ENCODE results near the gene KRTAP4-9. TPM values are rescaled to one million over a fixed set of nuclear protein-coding genes. Genes with fewer than 3 reads are reported as not detected.

Gene KRTAP4-9
- total RNA-seq, 2 experiments from 2014 or later = not detected

Other genes starting within 250 kb of the KRTAP4-9 start
- gene KRT12, start 238.2 kb upstream of the KRTAP4-9 start, total RNA-seq = not detected
- gene KRT20, start 220.1 kb upstream of the KRTAP4-9 start, total RNA-seq = not detected
- gene KRT23, start 167.7 kb upstream of the KRTAP4-9 start, total RNA-seq = not detected
- gene KRT39, start 138.4 kb upstream of the KRTAP4-9 start, total RNA-seq = not detected
- gene KRT40, start 121.1 kb upstream of the KRTAP4-9 start, total RNA-seq = not detected
- not detected for gene KRTAP3-3, start 111.2 kb upstream of the KRTAP4-9 start, total RNA-seq
- gene KRTAP3-2, start 105.5 kb upstream of the KRTAP4-9 start, total RNA-seq = not detected
- not detected for gene KRTAP3-1, start 96.3 kb upstream of the KRTAP4-9 start, total RNA-seq
- gene KRTAP1-5, start 78.2 kb upstream of the KRTAP4-9 start, total RNA-seq = not detected
- not detected for gene KRTAP1-4, start 75.2 kb upstream of the KRTAP4-9 start, total RNA-seq
- not detected for gene KRTAP1-3, start 70.5 kb upstream of the KRTAP4-9 start, total RNA-seq
- not detected for gene KRTAP1-1, start 63.9 kb upstream of the KRTAP4-9 start, total RNA-seq
- not detected for gene KRTAP2-1, start 58.1 kb upstream of the KRTAP4-9 start, total RNA-seq
- gene KRTAP2-2, start 50.2 kb upstream of the KRTAP4-9 start, total RNA-seq = not detected
- not detected for gene KRTAP2-3, start 45.3 kb upstream of the KRTAP4-9 start, total RNA-seq
- gene KRTAP2-4, start 39.5 kb upstream of the KRTAP4-9 start, total RNA-seq = not detected
- gene KRTAP4-7, start 21.2 kb upstream of the KRTAP4-9 start, total RNA-seq = not detected
- not detected for gene KRTAP4-8, start 7.2 kb upstream of the KRTAP4-9 start, total RNA-seq
- not detected for gene KRTAP4-16, start 3.2 kb upstream of the KRTAP4-9 start, total RNA-seq
- not detected for gene KRTAP4-11, start 13.0 kb downstream of the KRTAP4-9 start, total RNA-seq
- not detected for gene KRTAP4-12, start 18.8 kb downstream of the KRTAP4-9 start, total RNA-seq
- gene KRTAP4-6, start 35.2 kb downstream of the KRTAP4-9 start, total RNA-seq = not detected
- gene KRTAP4-5, start 44.4 kb downstream of the KRTAP4-9 start, total RNA-seq = not detected
- gene KRTAP4-4, start 55.4 kb downstream of the KRTAP4-9 start, total RNA-seq = not detected
- gene KRTAP4-3, start 62.8 kb downstream of the KRTAP4-9 start, total RNA-seq = not detected
- not detected for gene KRTAP4-2, start 72.8 kb downstream of the KRTAP4-9 start, total RNA-seq
- not detected for gene KRTAP4-1, start 79.5 kb downstream of the KRTAP4-9 start, total RNA-seq
- not detected for gene KRTAP9-1, start 84.5 kb downstream of the KRTAP4-9 start, total RNA-seq
- gene KRTAP9-2, start 121.3 kb downstream of the KRTAP4-9 start, total RNA-seq = not detected
- gene KRTAP9-3, start 127.1 kb downstream of the KRTAP4-9 start, total RNA-seq = not detected
- not detected for gene KRTAP9-8, start 132.6 kb downstream of the KRTAP4-9 start, total RNA-seq
- gene KRTAP9-4, start 144.3 kb downstream of the KRTAP4-9 start, total RNA-seq = not detected
- gene KRTAP9-9, start 150.0 kb downstream of the KRTAP4-9 start, total RNA-seq = not detected
- not detected for gene KRTAP9-6, start 160.0 kb downstream of the KRTAP4-9 start, total RNA-seq
- gene KRTAP9-7, start 170.3 kb downstream of the KRTAP4-9 start, total RNA-seq = not detected
- gene KRTAP29-1, start 197.5 kb downstream of the KRTAP4-9 start, total RNA-seq = not detected
- gene KRTAP16-1, start 203.9 kb downstream of the KRTAP4-9 start, total RNA-seq = not detected
- not detected for gene KRTAP17-1, start 210.3 kb downstream of the KRTAP4-9 start, total RNA-seq
- gene KRT33A, start 245.4 kb downstream of the KRTAP4-9 start, total RNA-seq = not detected